ENCODE results near the gene PRPF4. TPM values are rescaled to one million over a fixed set of nuclear protein-coding genes. Genes with fewer than 3 reads are reported as not detected.
A peak's percentile ranks its signal among the peaks of the same experiment; 100 is the strongest.

Gene PRPF4
- total RNA-seq, 2 donors from 2014 or later, result 35.7 to 36.0 TPM

DNA sequence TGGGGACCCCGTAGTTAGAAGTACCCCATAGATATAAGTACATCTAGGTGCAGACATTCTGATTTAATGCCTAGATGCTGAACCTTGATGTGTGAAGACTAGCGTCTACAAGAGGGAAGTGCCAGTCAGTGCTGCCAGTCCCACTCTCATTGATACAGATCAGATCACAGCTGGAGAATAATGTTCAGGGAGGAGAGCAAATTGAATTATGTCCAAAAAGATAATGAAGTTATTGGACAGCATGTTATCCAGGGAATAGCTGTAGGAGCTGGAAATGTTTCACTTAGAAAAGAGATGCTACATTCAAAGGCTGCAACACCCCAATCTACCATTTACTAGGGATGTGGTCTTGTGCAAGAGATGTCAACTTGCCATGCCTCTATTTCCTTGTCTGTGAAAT, 43.6 kb downstream of the PRPF4 start:
- no peaks in the 10 kb centered on the region for H3K36me3 ChIP-seq (ENCODE audit: control insufficient read depth, insufficient read depth, low read length)
- Mint-ChIP-seq H3K9me3 (no peaks in the 10 kb centered on the region), H3K4me3 (no peak overlapping the region), H3K27ac (no peak overlapping the region), H3K27me3 (ENCODE audit: insufficient read depth) (no peaks in the 10 kb centered on the region), H3K36me3 (ENCODE audit: low read depth) (no peaks in the 10 kb centered on the region), H3K4me1 (peaks cover 3% of the 10 kb centered on the region)
- TF ChIP-seq, protein P1, sequence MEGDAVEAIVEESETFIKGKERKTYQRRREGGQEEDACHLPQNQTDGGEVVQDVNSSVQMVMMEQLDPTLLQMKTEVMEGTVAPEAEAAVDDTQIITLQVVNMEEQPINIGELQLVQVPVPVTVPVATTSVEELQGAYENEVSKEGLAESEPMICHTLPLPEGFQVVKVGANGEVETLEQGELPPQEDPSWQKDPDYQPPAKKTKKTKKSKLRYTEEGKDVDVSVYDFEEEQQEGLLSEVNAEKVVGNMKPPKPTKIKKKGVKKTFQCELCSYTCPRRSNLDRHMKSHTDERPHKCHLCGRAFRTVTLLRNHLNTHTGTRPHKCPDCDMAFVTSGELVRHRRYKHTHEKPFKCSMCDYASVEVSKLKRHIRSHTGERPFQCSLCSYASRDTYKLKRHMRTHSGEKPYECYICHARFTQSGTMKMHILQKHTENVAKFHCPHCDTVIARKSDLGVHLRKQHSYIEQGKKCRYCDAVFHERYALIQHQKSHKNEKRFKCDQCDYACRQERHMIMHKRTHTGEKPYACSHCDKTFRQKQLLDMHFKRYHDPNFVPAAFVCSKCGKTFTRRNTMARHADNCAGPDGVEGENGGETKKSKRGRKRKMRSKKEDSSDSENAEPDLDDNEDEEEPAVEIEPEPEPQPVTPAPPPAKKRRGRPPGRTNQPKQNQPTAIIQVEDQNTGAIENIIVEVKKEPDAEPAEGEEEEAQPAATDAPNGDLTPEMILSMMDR (conservative IDR thresholded peaks at IDR 0.05), result no peak
- H3K9ac ChIP-seq (ENCODE audit: extremely low read depth, low read length, poor library complexity, severe bottlenecking), result no peak overlapping the region
- no peaks in the 10 kb centered on the region for H3K9me3 ChIP-seq (ENCODE audit: control insufficient read depth, low read length)
- H3K4me3 ChIP-seq (ENCODE audit: low read length), result no peak overlapping the region
- DNase-seq, result no peak
- H3K4me1 ChIP-seq (ENCODE audit: control insufficient read depth, insufficient read depth, low read length), result peaks cover 8% of the 10 kb centered on the region
- H3K27me3 ChIP-seq (ENCODE audit: control insufficient read depth, insufficient read depth, low read length, poor library complexity, severe bottlenecking), result no peaks in the 10 kb centered on the region
- 86 to 90% methylated on average over 2 of the region's 2 CpGs for WGBS, 2 experiments (ENCODE audit: insufficient coverage in 1 of 2, insufficient read length in 1 of 2)
- no peak overlapping the region for H3K27ac ChIP-seq (ENCODE audit: low read depth, low read length)

GRCh38 chr9:113320051-113320450, 44.6 kb downstream of the PRPF4 start:
- Mint-ChIP-seq H3K27me3 (ENCODE audit: insufficient read depth) (no peaks in the 10 kb centered on the region), H3K27ac (no peak overlapping the region), H3K36me3 (ENCODE audit: low read depth) (no peaks in the 10 kb centered on the region), H3K4me3 (no peak overlapping the region), H3K4me1 (peaks cover 3% of the 10 kb centered on the region), H3K9me3 (no peaks in the 10 kb centered on the region)
- Histone ChIP-seq H3K27me3 (ENCODE audit: control insufficient read depth, insufficient read depth, low read length, poor library complexity, severe bottlenecking) (no peaks in the 10 kb centered on the region), H3K4me3 (ENCODE audit: low read length) (no peak overlapping the region), H3K36me3 (ENCODE audit: control insufficient read depth, insufficient read depth, low read length) (no peaks in the 10 kb centered on the region), H3K27ac (ENCODE audit: low read depth, low read length) (no peak overlapping the region), H3K4me1 (ENCODE audit: control insufficient read depth, insufficient read depth, low read length) (peaks cover 8% of the 10 kb centered on the region), H3K9ac (ENCODE audit: extremely low read depth, low read length, poor library complexity, severe bottlenecking) (no peak overlapping the region), H3K9me3 (ENCODE audit: control insufficient read depth, low read length) (no peaks in the 10 kb centered on the region)
- DNase-seq, result peak; percentile 8
- TF ChIP-seq, protein P1 (conservative IDR thresholded peaks at IDR 0.05), result no peak
- WGBS, 2 experiments (ENCODE audit: insufficient coverage in 1 of 2, insufficient read length in 1 of 2), result 85 to 91% methylated on average over 3 of the region's 3 CpGs

DNA sequence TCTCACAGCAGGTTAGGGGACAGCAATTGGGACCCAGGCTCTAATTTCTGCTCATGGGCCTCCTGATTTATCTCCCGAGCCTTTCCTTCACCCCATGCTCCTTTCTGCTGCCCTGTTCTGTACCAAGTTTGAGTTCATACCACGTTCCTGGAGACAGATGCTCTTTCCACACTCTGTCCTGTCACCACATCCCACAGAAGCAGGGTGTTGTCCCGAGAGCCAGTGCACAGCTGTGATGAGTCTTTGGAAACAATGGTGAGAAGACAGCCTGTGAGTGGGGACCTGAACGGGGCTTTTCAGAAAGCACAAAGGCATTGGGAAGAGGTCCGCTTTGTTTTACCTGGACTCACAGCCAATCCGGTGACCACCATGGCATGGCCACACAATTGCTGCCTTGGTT, 47.2 kb downstream of the PRPF4 start:
- TF ChIP-seq, protein P1 (conservative IDR thresholded peaks at IDR 0.05), result no peak
- H3K9me3 ChIP-seq (ENCODE audit: control insufficient read depth, low read length), result no peaks in the 10 kb centered on the region
- H3K27ac ChIP-seq (ENCODE audit: low read depth, low read length), result no peak overlapping the region
- Mint-ChIP-seq H3K9me3 (no peaks in the 10 kb centered on the region), H3K27me3 (ENCODE audit: insufficient read depth) (no peaks in the 10 kb centered on the region), H3K4me1 (peaks cover 3% of the 10 kb centered on the region), H3K4me3 (no peak overlapping the region), H3K36me3 (ENCODE audit: low read depth) (no peaks in the 10 kb centered on the region), H3K27ac (no peak overlapping the region)
- H3K27me3 ChIP-seq (ENCODE audit: control insufficient read depth, insufficient read depth, low read length, poor library complexity, severe bottlenecking), result no peaks in the 10 kb centered on the region
- no peaks in the 10 kb centered on the region for H3K36me3 ChIP-seq (ENCODE audit: control insufficient read depth, insufficient read depth, low read length)
- peak; percentile 26 for DNase-seq
- no peak overlapping the region for H3K9ac ChIP-seq (ENCODE audit: extremely low read depth, low read length, poor library complexity, severe bottlenecking)
- 86 to 96% methylated on average over 3 to 6 of the region's 6 CpGs for WGBS, 2 experiments (ENCODE audit: insufficient coverage in 1 of 2, insufficient read length in 1 of 2)
- peaks cover 8% of the 10 kb centered on the region for H3K4me1 ChIP-seq (ENCODE audit: control insufficient read depth, insufficient read depth, low read length)
- no peak overlapping the region for H3K4me3 ChIP-seq (ENCODE audit: low read length)
